Measurements from ENCODE around the gene CNMD. TPM values are rescaled to one million over a fixed set of nuclear protein-coding genes. Genes with fewer than 3 reads are reported as not detected.

CNMD gene
- not detected for total RNA-seq

DNA sequence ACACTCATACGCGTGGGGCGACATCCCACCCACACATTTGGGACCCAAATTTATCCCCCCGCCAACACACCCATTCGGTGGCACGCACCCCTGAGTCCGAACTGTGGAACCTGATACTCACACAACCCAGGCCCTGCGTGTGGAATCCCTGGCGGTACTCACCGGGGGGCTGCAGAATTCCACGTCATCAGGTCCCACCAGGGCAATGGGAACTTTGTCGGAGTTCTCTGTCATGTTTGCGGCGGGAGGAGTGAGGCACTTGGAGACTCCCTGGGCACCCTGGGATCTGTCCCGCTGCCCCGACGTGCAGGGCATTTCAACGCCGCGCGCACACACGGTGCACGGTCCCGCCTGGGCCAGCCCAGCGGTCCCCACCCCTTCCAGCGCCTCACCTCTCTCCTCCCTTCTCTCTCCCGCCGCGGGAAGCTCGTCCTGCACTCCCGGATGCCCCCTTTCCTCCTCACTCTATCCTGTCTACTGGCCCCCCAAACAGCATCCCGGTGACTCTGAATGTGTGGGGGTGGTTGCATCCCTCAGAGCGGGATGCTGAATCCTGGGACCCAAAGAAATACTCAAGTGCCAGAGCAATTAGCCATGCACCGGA is at the start of gene CNMD:
CNMD (minus strand) TSS at position 353 of the 604 bp plus-strand sequence; CDS start at position 234, 119 bp downstream.
- TF ChIP-seq CTCF (IDR thresholded peaks at IDR 0.05): no peak
- TF ChIP-seq POLR2A (IDR thresholded peaks at IDR 0.05): no peak
- DNase-seq: no peak
- H3K9me3 ChIP-seq: no peaks in the 10 kb centered on the region
- no peaks in the 10 kb centered on the region for H3K36me3 ChIP-seq
- H3K27me3 ChIP-seq: peaks cover 0 to 14% of the 10 kb centered on the region in 2 donors
- H3K4me3 ChIP-seq: peak within 1 kb of the TSS in 3 of 4 donors; percentile 16 to 42 (median 38)
- no peak within 1 kb of the TSS for H3K27ac ChIP-seq
- peaks cover 0 to 10% (median 0%) of the 10 kb centered on the region in 4 donors for H3K4me1 ChIP-seq

- Histone ChIP-seq H3K27ac (no peak overlapping the region), H3K36me3 (no peaks in the 10 kb centered on the region), H3K4me3 (no peak overlapping the region), H3K9me3 (no peaks in the 10 kb centered on the region), H3K4me1 (no peaks in the 10 kb centered on the region), H3K27me3 (no peaks in the 10 kb centered on the region)
- TF ChIP-seq CTCF (IDR thresholded peaks at IDR 0.05) (no peak), POLR2A (IDR thresholded peaks at IDR 0.05) (no peak)
- no peak for DNase-seq
Observed at GRCh38 chr13:52788011-52788410, 48.4 kb upstream of the CNMD start.

GRCh38 chr13:52787235-52787634 is 47.6 kb upstream of the CNMD start:
- no peak overlapping the region for H3K4me3 ChIP-seq
- H3K27ac ChIP-seq: no peak overlapping the region
- H3K36me3 ChIP-seq: no peaks in the 10 kb centered on the region
- no peaks in the 10 kb centered on the region for H3K4me1 ChIP-seq
- H3K9me3 ChIP-seq: no peaks in the 10 kb centered on the region
- no peaks in the 10 kb centered on the region for H3K27me3 ChIP-seq
- no peak for DNase-seq
- no peak for TF ChIP-seq POLR2A (IDR thresholded peaks at IDR 0.05)
- TF ChIP-seq CTCF (IDR thresholded peaks at IDR 0.05): no peak

- Histone ChIP-seq H3K27me3 (no peaks in the 10 kb centered on the region), H3K4me3 (no peak overlapping the region), H3K27ac (no peak overlapping the region), H3K4me1 (no peaks in the 10 kb centered on the region), H3K9me3 (no peaks in the 10 kb centered on the region), H3K36me3 (no peaks in the 10 kb centered on the region)
- no peak for DNase-seq
- TF ChIP-seq POLR2A (IDR thresholded peaks at IDR 0.05): no peak
- TF ChIP-seq CTCF (IDR thresholded peaks at IDR 0.05): no peak
Observed at GRCh38 chr13:52786766-52787165, 47.1 kb upstream of the CNMD start.

DNA sequence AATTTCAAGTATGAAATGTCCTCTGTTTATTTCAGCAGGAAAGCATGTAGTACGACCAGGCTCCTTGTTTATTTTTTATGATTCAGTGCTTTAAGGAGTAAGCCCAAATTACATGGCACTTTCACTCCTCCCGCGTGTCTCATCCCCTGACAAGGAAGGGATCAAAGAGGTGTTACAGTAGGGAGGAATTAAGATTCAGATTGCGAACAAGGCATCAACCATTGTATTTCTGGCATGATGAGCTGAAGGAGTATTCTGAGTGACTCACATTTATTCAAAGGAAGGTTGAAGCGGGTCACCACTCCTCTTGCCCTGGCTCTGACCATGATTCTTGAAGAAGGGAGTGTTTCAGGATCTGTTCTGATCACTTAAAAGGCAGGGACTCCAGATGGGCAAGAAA is 46.1 kb upstream of the CNMD start:
- Histone ChIP-seq H3K4me1 (no peaks in the 10 kb centered on the region), H3K4me3 (no peak overlapping the region), H3K36me3 (no peaks in the 10 kb centered on the region), H3K27me3 (no peaks in the 10 kb centered on the region), H3K27ac (no peak overlapping the region), H3K9me3 (no peaks in the 10 kb centered on the region)
- TF ChIP-seq POLR2A (IDR thresholded peaks at IDR 0.05): no peak
- DNase-seq: no peak

GRCh38 chr13:52784591-52785340 is 45.1 kb upstream of the CNMD start:
- no peak for DNase-seq
- no peaks in the 10 kb centered on the region for H3K27me3 ChIP-seq
- no peak overlapping the region for H3K4me3 ChIP-seq
- TF ChIP-seq POLR2A (IDR thresholded peaks at IDR 0.05) (no peak), CTCF (IDR thresholded peaks at IDR 0.05) (no peak)
- H3K27ac ChIP-seq: no peak overlapping the region
- H3K9me3 ChIP-seq: no peaks in the 10 kb centered on the region
- H3K36me3 ChIP-seq: no peaks in the 10 kb centered on the region
- H3K4me1 ChIP-seq: no peaks in the 10 kb centered on the region
